Large intestine (tissue), 3 donors: Measurements from ENCODE around the gene EIF2B2. TPM values are rescaled to one million over a fixed set of nuclear protein-coding genes. Genes with fewer than 3 reads are reported as not detected.
"Not testable (repeated sequence)": the region's sequence is repeated elsewhere in the genome, so short reads cannot be mapped to it uniquely, and the experiment has no call there.

Experiments
- DNase-seq, 2 donors: peaks; one replicate each; pipeline versions ENCODE4 v3.0.0 to v3.0.0-alpha.2; 2013
- H3K27ac ChIP-seq: one replicate; pipeline ENCODE4 v1.5.1; 2013; ENCODE audit warnings: low read length
- H3K27me3 ChIP-seq: 2 replicates; pipeline ENCODE4 v1.6.1; 2013; ENCODE audit warnings: low read length; ENCODE audit not compliant: control insufficient read depth, insufficient read depth
- H3K36me3 ChIP-seq: 2 replicates; pipeline ENCODE4 v1.6.1; 2013; ENCODE audit warnings: low read length; ENCODE audit not compliant: control insufficient read depth, insufficient read depth
- H3K4me1 ChIP-seq: one replicate; pipeline ENCODE4 v1.6.1; 2013; ENCODE audit warnings: low read length; ENCODE audit not compliant: control insufficient read depth, insufficient read depth
- H3K4me3 ChIP-seq: one replicate; pipeline ENCODE4 v1.5.1; 2013; ENCODE audit warnings: low read length
- H3K9me3 ChIP-seq: one replicate; pipeline ENCODE4 v1.6.1; 2013; ENCODE audit warnings: mild to moderate bottlenecking, low read depth, low read length, moderate library complexity; ENCODE audit not compliant: control insufficient read depth
- WGBS: methylation state at CpG from one replicate; pipeline ENCODE4 v1.1.5; 2013; ENCODE audit warnings: low lambda C conversion rate; ENCODE audit not compliant: insufficient coverage; 5-methylcytosine and 5-hydroxymethylcytosine counted together
- polyA plus RNA-seq: library from polyadenylated mRNA; unstranded; fragments of 120-200 nt; gene quantifications from one replicate; pipeline ENCODE4 v1.2.1, GENCODE V29; 2013

The EIF2B2 gene
- polyA plus RNA-seq, 1 donor, result 39.8 TPM

DNA sequence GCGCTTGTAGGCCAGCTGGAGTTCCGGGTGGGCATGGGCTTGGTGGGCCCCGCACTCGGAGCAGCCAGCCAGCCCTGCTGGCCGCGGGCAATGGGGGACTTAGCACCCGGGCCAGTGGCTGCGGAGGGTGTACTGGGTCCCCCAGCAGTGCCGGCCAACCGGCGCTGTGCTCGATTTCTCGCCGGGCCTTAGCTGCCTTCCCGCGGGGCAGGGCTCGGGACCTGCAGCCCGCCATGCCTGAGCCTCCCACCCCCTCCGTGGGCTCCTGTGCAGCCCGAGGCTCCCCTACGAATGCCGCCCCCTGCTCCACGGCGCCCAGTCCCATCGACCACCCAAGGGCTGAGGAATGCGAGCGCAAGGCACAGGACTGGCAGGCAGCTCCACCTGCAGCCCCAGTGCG lies 8.5 kb upstream of the EIF2B2 start:
- not testable (repeated sequence) for H3K9me3 ChIP-seq, H3K36me3 ChIP-seq, DNase-seq, H3K4me1 ChIP-seq, H3K27me3 ChIP-seq, H3K27ac ChIP-seq, H3K4me3 ChIP-seq
- whole genome bisulfite sequencing, result no CpG with 5 or more reads among the region's 28 CpGs

DNA sequence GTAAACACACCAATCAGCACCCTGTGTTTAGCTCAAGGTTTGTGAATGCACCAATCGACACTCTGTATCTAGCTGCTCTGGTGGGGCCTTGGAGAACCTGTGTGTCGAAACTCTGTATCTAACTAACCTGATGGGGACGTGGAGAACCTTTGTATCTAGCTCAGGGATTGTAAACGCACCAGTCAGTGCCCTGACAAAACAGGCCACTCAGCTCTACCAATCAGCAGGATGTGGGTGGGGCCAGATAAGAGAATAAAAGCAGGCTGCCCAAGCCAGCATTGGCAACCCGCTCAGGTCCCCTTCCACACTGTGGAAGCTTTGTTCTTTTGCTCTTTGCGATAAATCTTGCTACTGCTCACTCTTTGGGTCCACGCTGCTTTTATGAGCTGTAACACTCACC lies 6.9 kb upstream of the EIF2B2 start:
- WGBS, result no CpG with 5 or more reads among the region's 7 CpGs
- H3K36me3 ChIP-seq, H3K27me3 ChIP-seq, H3K4me1 ChIP-seq, H3K4me3 ChIP-seq, H3K27ac ChIP-seq, DNase-seq, H3K9me3 ChIP-seq: not testable (repeated sequence)

DNA sequence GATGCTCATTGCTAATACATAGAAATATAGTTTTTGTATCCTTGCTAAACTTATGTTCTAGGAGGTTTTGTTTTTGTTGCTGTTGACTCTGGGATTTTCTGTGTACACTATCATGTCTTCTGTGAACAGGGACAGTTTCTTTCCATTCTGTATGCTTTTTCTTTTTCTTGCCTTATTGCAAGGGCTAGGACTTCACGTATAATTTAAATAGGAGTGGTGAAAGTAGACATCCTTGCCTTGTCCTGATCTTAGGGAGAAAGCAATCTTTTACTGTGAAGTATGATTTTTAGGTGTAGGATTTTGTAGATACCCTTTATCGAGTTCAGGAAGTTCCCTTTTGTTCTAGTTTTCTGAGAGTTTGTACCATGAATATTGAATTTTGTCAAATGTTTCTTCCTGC lies 1.5 kb upstream of the EIF2B2 start:
- H3K27ac ChIP-seq, result no peak overlapping the region

DNA sequence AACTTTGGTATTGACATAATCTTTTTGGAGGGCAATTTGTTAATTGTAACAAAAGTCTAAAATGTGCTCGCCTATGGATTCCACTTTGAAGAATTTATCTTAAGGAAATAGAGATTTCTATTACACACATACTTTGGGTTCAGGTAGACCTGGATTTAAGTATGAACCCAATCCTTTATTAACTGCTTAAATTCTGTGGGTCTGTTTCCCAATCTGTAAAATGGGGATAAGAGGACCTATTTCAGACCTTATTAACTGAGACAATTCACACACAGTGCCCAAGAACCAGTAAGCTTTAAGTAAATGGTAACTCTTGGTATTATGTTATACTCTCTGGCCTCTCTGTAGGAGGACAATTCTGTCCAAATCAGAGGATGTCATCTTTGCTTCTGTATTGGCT lies 822 bp upstream of the EIF2B2 start:
- H3K36me3 ChIP-seq, result peaks cover 16% of the 10 kb centered on the region
- peaks cover 5% of the 10 kb centered on the region for H3K4me1 ChIP-seq
- no peaks in the 10 kb centered on the region for H3K27me3 ChIP-seq
- H3K9me3 ChIP-seq, result no peaks in the 10 kb centered on the region
- no CpG with 5 or more reads among the region's 1 CpG for WGBS
- H3K27ac ChIP-seq, result peak overlapping the region; percentile 85
- peak overlapping the region; percentile 90 for H3K4me3 ChIP-seq
- no peak for DNase-seq

More for the DNA sequence above, 1.5 kb upstream of the EIF2B2 start:
- Histone ChIP-seq H3K27me3 (no peaks in the 10 kb centered on the region), H3K9me3 (no peaks in the 10 kb centered on the region), H3K4me3 (no peak overlapping the region), H3K4me1 (peaks cover 5% of the 10 kb centered on the region), H3K36me3 (peaks cover 10% of the 10 kb centered on the region)
- no CpG with 5 or more reads among the region's 2 CpGs for WGBS
- no peak for DNase-seq

DNA sequence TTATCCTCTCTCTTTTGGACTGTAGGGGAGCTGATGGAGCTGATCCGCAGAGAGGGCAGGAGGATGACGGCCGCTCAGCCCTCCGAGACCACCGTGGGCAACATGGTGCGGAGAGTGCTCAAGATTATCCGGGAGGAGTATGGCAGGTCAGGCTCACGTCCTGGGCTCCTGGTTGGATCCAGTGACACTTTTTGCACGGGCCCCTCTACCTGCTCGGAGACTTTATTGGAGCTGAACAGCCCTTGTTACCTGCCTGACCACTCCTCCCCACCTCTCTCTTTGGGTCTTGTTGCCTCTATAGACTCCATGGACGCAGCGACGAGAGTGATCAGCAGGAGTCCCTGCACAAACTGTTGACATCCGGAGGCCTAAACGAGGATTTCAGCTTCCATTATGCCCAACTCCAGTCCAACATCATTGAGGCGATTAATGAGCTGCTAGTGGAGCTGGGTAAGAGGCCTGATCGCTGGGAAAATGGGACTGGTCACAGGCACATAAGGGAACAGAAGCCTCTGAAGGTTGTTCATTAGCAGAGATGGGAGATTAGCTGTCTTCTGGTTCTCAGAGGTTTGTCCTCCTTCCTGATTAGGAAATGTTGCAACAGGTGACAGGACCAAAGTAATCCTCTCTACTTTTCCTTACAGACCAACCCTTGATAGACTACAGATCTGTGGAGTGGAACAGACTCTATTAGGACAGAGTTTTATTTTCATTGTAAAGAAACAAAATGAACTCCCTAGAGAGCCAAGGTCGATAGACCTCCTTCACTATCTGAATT lies 718 bp downstream of the EIF2B2 start:
- no peaks in the 10 kb centered on the region for H3K9me3 ChIP-seq
- H3K4me3 ChIP-seq, result peak overlapping the region; percentile 90
- H3K27ac ChIP-seq, result peak overlapping the region; percentile 85
- no peaks in the 10 kb centered on the region for H3K27me3 ChIP-seq
- peaks cover 5% of the 10 kb centered on the region for H3K4me1 ChIP-seq
- peaks cover 29% of the 10 kb centered on the region for H3K36me3 ChIP-seq
- WGBS, result 80% methylated on average over 1 of the region's 18 CpGs
- no peak for DNase-seq

DNA sequence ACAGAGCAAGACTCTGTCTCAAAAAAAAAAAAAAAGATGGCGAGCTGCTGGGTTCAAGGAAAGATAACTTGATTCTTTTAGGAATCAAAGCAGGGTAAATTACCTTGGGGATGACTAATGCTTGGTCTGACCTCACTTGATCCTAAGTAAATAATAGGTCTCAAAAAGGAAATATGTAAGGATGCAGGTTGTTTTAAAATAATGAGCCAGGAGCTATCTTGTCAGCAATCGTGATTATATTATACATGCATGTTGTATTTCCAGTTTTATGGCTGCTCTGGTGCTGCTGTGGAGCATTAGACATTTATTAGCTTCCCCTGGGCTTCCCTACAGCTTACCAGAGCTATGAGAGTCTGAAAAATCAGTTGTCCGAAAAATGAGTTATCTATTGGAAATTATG lies 2.6 kb downstream of the EIF2B2 start:
- peaks cover 5% of the 10 kb centered on the region for H3K4me1 ChIP-seq
- DNase-seq, result no peak
- H3K27ac ChIP-seq, result no peak overlapping the region
- 92% methylated on average over 2 of the region's 3 CpGs for WGBS
- no peaks in the 10 kb centered on the region for H3K9me3 ChIP-seq
- H3K27me3 ChIP-seq, result no peaks in the 10 kb centered on the region
- peaks cover 46% of the 10 kb centered on the region for H3K36me3 ChIP-seq
- no peak overlapping the region for H3K4me3 ChIP-seq

DNA sequence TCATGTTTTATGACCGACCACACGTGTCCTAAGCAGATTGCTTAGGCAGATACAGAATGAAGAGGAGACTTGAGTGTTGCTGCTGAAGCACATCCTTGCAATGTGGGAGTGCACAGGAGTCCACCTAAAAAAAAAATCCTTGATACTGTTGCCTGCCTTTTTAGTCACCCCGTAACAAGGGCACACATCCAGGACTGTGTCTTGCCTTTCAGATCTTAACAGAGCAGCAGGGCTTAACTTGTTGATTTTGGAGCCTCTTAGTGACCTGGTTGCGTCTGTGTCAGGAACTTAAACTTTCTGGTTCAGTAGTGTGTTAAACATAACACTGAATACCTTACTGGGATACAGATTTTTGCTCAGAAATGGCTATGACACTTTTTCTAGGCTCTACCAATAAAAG lies 6.5 kb downstream of the EIF2B2 start:
- H3K27me3 ChIP-seq, result no peaks in the 10 kb centered on the region
- no peaks in the 10 kb centered on the region for H3K9me3 ChIP-seq
- no peak for DNase-seq
- H3K4me3 ChIP-seq, result no peak overlapping the region
- H3K4me1 ChIP-seq, result peaks cover under 1% of the 10 kb centered on the region
- peaks cover 72% of the 10 kb centered on the region for H3K36me3 ChIP-seq
- no peak overlapping the region for H3K27ac ChIP-seq
- WGBS, result 100% methylated on average over 1 of the region's 4 CpGs

DNA sequence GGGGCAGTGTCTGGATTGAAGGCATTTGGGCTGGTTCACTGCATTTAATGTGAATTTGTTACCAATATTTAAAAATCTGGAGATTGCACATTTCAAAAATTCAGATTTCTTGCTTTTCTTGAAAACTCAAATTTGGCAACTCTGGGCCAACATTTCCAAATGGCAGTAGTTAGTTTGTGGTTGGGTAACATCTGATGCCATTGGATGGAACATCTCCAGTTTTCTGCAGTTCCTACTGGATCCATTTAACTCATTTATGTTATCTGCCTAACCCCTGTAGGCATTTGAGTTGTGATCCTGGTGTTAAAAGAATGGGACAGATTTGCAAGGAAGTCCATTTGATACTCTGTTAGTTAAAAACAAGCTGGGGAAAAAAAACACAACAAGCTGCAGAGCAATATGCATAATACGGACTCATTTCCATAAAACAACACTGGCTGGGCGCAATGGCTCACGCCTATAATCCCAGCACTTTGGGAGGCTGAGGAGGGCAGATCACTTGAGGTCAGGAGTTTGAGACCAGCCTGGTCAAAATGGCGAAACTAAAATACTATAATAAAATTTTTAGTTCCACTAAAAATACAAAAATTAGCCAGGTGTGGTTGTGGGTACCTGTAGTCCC lies 7.9 kb downstream of the EIF2B2 start:
- DNase-seq, result no peak
- no peaks in the 10 kb centered on the region for H3K4me1 ChIP-seq
- H3K27me3 ChIP-seq, result no peaks in the 10 kb centered on the region
- H3K27ac ChIP-seq, result no peak overlapping the region
- no CpG with 5 or more reads among the region's 4 CpGs for WGBS
- H3K4me3 ChIP-seq, result no peak overlapping the region
- no peaks in the 10 kb centered on the region for H3K9me3 ChIP-seq
- peaks cover 79% of the 10 kb centered on the region for H3K36me3 ChIP-seq

DNA sequence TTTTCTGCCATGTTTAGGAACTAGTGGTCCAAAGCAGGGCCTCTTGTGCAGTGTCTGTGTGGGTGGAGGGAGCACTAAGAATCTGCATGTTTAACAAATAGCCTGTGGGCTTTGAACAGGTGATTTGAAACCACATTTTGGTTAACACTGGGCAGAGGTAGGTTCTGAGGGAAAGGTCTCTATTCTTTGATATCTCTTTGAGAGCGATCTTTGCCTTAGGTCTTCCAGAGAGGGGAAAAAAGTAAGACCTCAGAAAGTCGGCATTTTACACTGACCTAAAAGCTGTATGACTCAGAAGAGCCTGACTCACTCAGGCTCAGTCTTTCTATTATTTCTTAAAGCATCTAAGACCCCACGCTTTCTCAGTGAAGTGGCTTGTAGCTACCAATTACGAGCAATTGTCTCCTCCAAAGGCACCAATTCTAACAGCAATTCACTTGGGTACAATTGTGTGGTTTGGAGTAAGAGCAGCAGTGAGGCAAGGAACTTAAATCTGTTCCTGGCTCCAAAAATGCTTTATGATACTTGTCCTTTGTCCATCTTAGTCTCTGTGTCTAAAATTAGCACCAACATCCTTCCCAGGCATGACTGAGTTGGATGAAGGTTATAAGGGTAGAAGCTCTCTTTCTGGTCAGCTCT lies 8.8 kb downstream of the EIF2B2 start:
- DNase-seq, result no peak
- H3K4me3 ChIP-seq, result no peak overlapping the region
- no CpG with 5 or more reads among the region's 4 CpGs for WGBS
- peaks cover 77% of the 10 kb centered on the region for H3K36me3 ChIP-seq
- no peaks in the 10 kb centered on the region for H3K9me3 ChIP-seq
- no peaks in the 10 kb centered on the region for H3K27me3 ChIP-seq
- H3K4me1 ChIP-seq, result no peaks in the 10 kb centered on the region
- no peak overlapping the region for H3K27ac ChIP-seq

DNA sequence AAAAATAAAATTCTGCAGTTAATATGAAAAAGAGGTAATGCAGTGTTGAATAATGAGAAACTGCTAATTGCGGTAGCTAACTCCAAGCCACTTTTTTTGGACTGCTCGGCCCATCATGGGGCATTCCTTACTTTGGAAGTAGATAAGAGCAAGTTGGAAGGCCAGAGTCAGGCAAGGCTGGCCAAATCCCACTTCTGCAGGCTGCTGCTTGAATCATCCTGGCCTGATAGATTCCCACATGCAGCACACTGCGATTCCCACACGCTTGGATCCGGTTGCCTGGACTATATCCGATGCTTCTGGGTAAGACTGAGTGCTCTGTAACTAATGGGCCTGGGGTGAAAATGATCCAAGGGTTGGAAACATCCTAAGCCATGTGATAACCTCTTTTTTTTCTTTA lies 10.6 kb downstream of the EIF2B2 start:
- peaks cover 74% of the 10 kb centered on the region for H3K36me3 ChIP-seq
- H3K4me3 ChIP-seq, result no peak overlapping the region
- DNase-seq, result no peak

More for the DNA sequence above, 10.6 kb downstream of the EIF2B2 start:
- Histone ChIP-seq H3K27ac (no peak overlapping the region), H3K27me3 (no peaks in the 10 kb centered on the region), H3K9me3 (no peaks in the 10 kb centered on the region), H3K4me1 (peaks cover 4% of the 10 kb centered on the region)
- no CpG with 5 or more reads among the region's 6 CpGs for WGBS
